Effector CD4-positive, alpha-beta T cell (primary cell): ENCODE results near the gene AKT1S1.
"Not testable (repeated sequence)": the region's sequence is repeated elsewhere in the genome, so short reads cannot be mapped to it uniquely, and the experiment has no call there.

Experiments used
- DNase-seq: peaks from one replicate; pipeline ENCODE4 v3.0.0-alpha.2; 2020

Gene AKT1S1

DNA sequence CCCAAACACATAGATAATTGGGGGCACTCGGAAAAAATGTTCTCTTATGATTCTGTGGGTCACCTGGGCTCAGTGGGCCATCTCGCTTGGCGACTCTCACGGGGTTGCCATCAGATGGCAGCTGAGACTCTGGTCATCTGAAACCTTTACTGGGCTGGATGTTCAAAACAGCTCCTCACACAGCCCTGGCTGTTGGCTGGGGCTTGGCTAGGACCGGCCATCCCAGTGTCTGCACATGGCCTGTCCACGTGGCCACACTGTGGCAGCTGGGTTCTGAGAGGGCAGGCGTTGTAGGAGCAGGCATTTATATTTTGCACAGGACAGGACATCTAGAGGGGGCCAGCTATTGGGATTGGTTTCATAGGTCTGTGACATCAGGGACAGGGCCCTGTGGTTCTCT lies 43.6 kb downstream of the AKT1S1 start:
- DNase-seq = no peak

- no peak for DNase-seq
These were observed 44.6 kb downstream of the AKT1S1 start for GRCh38 chr19:49832556-49832955.

GRCh38 chr19:49831592-49831991 lies 45.6 kb downstream of the AKT1S1 start:
- no peak for DNase-seq

DNA sequence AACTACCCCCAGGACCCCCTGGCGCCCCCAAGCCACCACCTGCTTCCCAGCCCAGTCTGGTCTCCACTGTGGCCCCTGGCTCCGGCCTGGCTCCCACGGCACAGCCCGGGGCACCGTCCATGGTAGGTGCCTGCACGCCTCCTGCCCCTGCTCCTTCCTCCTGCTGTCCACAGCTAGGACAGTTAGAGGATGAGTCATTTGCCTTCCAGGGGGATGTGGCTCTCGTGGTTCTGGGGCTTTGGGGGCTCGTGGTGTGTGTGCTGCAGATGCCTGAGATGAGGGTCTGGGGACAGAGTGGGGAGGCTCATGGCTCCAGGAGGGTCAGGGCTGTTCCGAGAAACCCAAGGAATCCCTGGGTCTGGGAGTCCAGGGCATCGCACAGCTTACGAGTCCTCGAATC lies 46.4 kb downstream of the AKT1S1 start:
- no peak for DNase-seq

DNA sequence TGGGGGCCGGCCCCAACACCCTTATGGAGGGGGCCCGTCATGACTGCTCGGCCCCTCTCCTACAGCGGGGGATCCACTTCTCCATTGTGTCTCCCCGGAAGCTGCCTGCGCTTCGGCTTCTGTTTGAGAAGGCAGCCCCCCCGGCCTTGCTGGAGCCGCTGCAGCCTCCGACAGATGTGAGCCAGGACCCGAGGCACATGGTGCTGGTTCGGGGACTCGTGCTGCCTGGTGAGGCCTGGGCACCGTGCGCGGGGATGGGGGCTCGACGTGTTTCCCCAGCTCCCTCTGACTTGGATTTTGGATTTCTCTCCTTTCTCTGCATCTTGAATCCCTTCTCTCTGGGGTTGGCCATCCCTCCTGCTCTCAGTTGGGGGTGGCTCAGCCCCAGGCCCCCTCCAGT lies 47.4 kb downstream of the AKT1S1 start:
- DNase-seq = no peak

GRCh38 chr19:49829200-49829599 lies 48.0 kb downstream of the AKT1S1 start:
- DNase-seq = no peak

- DNase-seq = no peak
These were observed 50.1 kb downstream of the AKT1S1 start for GRCh38 chr19:49827034-49827433.

DNA sequence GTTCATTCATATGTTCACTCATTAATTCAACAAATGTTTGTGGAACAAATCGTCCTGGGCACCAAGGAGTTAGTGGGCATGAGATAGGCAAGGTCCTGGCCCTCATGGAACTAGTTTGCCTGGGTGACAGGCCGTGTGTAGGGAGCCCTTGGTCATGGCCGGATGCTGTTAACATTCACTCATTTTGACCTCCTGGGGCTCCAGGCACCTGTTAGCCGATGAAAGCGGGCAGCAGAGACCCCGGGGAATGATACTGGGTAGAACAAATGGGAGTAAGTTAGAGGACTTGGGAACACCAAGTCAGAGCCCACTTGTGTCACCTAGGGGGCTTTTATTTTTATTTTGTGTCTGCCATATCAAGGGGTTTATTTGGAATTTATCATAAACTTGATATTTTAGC lies 52.5 kb downstream of the AKT1S1 start:
- no peak for DNase-seq

- DNase-seq = no peak
These were observed 53.7 kb downstream of the AKT1S1 start for GRCh38 chr19:49823472-49823871.

GRCh38 chr19:49820125-49820524 lies 57.0 kb downstream of the AKT1S1 start:
- DNase-seq = no peak

DNA sequence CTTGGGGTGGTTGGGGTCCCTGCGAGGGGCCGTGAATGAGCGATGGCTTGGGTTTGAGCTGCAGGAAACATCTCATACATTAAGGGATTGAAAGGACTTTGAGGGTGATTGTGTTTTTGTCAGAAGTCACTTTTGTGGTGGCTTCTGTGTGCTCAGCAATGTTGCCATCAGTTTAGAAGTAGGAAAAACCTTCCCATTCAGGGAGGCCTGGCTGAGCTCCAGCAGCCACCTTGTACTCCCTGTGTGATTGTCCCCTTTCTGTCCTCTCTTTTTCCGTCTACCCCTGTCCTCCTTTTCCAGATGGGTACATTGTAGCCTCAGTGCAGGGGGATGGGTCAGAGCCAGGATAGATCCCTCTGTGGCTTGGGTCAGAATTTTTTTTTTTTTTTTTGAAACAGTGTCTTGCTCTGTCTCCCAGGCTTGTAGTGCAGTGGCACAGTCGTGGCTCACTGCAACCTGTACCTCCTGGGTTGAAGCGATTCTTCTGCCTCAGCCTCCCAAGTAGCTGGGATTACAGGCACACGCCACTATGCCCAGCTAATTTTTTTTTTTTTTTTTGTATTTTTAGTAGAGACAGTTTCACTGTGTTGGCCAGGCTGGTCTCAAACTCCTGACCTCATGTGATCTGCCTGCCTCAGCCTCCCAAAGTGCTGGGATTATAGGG lies 57.6 kb downstream of the AKT1S1 start:
- DNase-seq = not testable (repeated sequence)
